ENCODE results near the gene MAF. TPM values are rescaled to one million over a fixed set of nuclear protein-coding genes. Genes with fewer than 3 reads are reported as not detected.

MAF gene
- total RNA-seq, 1 experiment from 2014 or later, result 6.6 TPM

GRCh38 chr16:79618041-79618691 lies 17.6 kb upstream of the MAF start:
- POLR2A ChIA-PET, result interaction anchor here (0.6 kb wide), 1 partner anchor 637 kb away, joined by 3 read pairs; no protein-coding TSS in a partner anchor
- no peaks in the 10 kb centered on the region for H3K9me3 Mint-ChIP-seq
- CTCF ChIA-PET, result no interaction called here
- DNase-seq (ENCODE audit: low spot score) (no peak), ATAC-seq (no peak)
- H3K27ac Mint-ChIP-seq, result no peak overlapping the region
- no peaks in the 10 kb centered on the region for H3K4me1 Mint-ChIP-seq
- H3K36me3 Mint-ChIP-seq, result no peaks in the 10 kb centered on the region
- H3K27me3 Mint-ChIP-seq (ENCODE audit: low read depth), result no peaks in the 10 kb centered on the region
- H3K4me3 Mint-ChIP-seq, result no peak overlapping the region
- no peak for TF ChIP-seq PRRX2 (CRISPR knock-in tag; IDR thresholded peaks at IDR 0.05)
- TF ChIP-seq ETV6 (CRISPR knock-in tag; IDR thresholded peaks at IDR 0.05), result no peak
- TF ChIP-seq MYBL2 (CRISPR knock-in tag; IDR thresholded peaks at IDR 0.05), result no peak
- no peak for TF ChIP-seq ZNF425 (CRISPR knock-in tag; conservative IDR thresholded peaks at IDR 0.05)
- no peak for TF ChIP-seq TEAD1 (CRISPR knock-in tag; IDR thresholded peaks at IDR 0.05)
- TF ChIP-seq ZNF263 (CRISPR knock-in tag; IDR thresholded peaks at IDR 0.05; ENCODE audit: low read depth), result no peak
- TF ChIP-seq ELF4 (CRISPR knock-in tag; IDR thresholded peaks at IDR 0.05; ENCODE audit: low read depth), result no peak
- TF ChIP-seq ZNF219 (CRISPR knock-in tag; IDR thresholded peaks at IDR 0.05; ENCODE audit: borderline replicate concordance), result no peak

- no peak for DNase-seq (ENCODE audit: low spot score)
- POLR2A ChIA-PET, result no interaction called here
- CTCF ChIA-PET, result no interaction called here
- no peaks in the 10 kb centered on the region for H3K4me1 Mint-ChIP-seq
- no peaks in the 10 kb centered on the region for H3K9me3 Mint-ChIP-seq
- H3K4me3 Mint-ChIP-seq, result no peak overlapping the region
- TF ChIP-seq ATF6 (CRISPR knock-in tag; IDR thresholded peaks at IDR 0.05) (no peak), ZNF512 (CRISPR knock-in tag; IDR thresholded peaks at IDR 0.05; ENCODE audit: borderline replicate concordance) (no peak), EMX1 (CRISPR knock-in tag; IDR thresholded peaks at IDR 0.05) (no peak), FOXK1 (CRISPR knock-in tag; IDR thresholded peaks at IDR 0.05) (no peak), USF2 (CRISPR knock-in tag; IDR thresholded peaks at IDR 0.05) (no peak), TP53 (CRISPR knock-in tag; IDR thresholded peaks at IDR 0.05) (no peak), ATF1 (CRISPR knock-in tag; IDR thresholded peaks at IDR 0.05) (no peak), MAX (CRISPR knock-in tag; IDR thresholded peaks at IDR 0.05) (no peak), ATF3 (CRISPR knock-in tag; conservative IDR thresholded peaks at IDR 0.05) (no peak), ZBTB21 (CRISPR knock-in tag; IDR thresholded peaks at IDR 0.05; ENCODE audit: borderline replicate concordance) (no peak), E2F5 (CRISPR knock-in tag; IDR thresholded peaks at IDR 0.05) (no peak), RELA (CRISPR knock-in tag; IDR thresholded peaks at IDR 0.05; ENCODE audit: borderline replicate concordance) (no peak), CTCF (IDR thresholded peaks at IDR 0.05) (no peak)
- H3K27me3 Mint-ChIP-seq (ENCODE audit: low read depth), result no peaks in the 10 kb centered on the region
- no peak overlapping the region for H3K27ac Mint-ChIP-seq
- no peaks in the 10 kb centered on the region for H3K36me3 Mint-ChIP-seq
- ATAC-seq, result no peak
Observed at GRCh38 chr16:79613009-79613408, 12.5 kb upstream of the MAF start.
